ENCODE results near the gene DNM1L. TPM values are rescaled to one million over a fixed set of nuclear protein-coding genes. Genes with fewer than 3 reads are reported as not detected.
A peak's percentile ranks its signal among the peaks of the same experiment; 100 is the strongest.

DNM1L gene
- 100 to 1,000 TPM in 2 of 4 donors, 10 to 100 TPM in 2; 86.5 to 155 (median 109) TPM for polyA plus RNA-seq (ENCODE audit: insufficient read length in 4 of 4)

GRCh38 chr12:32679091-32679919 lies at the start of gene DNM1L:
DNM1L (plus strand) TSS chr12:32679301; CDS start chr12:32679364, 63 bp downstream.
- DNase-seq (ENCODE audit: low read depth in 4 of 4, low spot score in 2 of 4) = peak; percentile 86 to 94 (median 90)

DNA sequence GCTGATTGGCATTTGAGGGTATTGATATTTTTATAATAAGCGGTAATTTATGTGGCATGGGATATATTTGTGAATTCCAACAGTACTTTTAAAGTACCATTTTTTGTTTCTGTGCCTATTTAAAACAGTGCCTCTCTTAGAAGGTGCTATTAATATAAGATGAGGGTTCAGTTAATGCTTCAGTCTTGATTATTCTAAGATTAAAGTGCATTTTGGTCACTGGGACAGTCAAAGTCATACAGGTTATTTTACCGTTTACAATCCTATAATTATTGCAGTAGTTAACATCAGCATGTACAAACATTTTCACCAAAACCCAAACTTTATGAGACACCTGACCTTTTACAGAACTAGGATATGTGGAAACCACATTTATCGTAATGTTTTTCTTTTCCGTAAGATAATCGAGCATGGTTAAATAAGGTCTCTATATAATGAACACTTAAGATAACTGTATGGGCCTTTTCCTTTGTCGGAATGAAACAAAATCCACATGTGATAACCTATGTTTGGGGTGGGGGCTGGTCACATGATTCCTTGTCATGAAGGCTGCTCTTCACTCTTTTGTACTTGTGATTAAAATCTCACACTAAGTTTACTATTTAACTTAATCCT lies 37.7 kb upstream of the DNM1L start:
- no peak for DNase-seq (ENCODE audit: low read depth in 4 of 4, low spot score in 2 of 4)

- no peak for DNase-seq (ENCODE audit: low read depth in 4 of 4, low spot score in 2 of 4)
Observed at GRCh38 chr12:32644431-32644830, 34.7 kb upstream of the DNM1L start.

GRCh38 chr12:32647275-32647674 lies 31.8 kb upstream of the DNM1L start:
- no peak for DNase-seq (ENCODE audit: low read depth in 4 of 4, low spot score in 2 of 4)

DNA sequence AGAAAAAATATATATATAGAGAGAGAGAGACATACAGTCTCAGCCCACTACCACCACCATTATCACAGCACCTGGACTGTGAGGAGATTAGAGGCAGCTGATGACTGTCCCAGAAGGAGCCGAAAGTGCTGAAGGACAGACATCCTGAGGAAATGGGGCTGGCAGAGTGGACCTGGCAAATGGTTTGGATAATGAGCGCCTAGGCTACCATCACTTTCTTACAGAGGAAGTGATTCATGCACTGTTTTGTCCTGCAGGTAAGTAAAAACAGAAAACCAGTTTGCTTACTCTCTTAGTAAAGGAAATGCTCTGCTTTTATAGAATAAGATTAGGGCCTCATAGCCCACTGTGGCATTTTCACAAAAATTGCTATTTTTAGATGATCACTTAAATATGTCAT lies 28.6 kb upstream of the DNM1L start:
- no peak for DNase-seq (ENCODE audit: low read depth in 4 of 4, low spot score in 2 of 4)

GRCh38 chr12:32651151-32651955 lies 27.7 kb upstream of the DNM1L start:
- no peak for DNase-seq (ENCODE audit: low read depth in 4 of 4, low spot score in 2 of 4)

- no peak for DNase-seq (ENCODE audit: low read depth in 4 of 4, low spot score in 2 of 4)
Observed at GRCh38 chr12:32651956-32652210, 27.2 kb upstream of the DNM1L start.

DNA sequence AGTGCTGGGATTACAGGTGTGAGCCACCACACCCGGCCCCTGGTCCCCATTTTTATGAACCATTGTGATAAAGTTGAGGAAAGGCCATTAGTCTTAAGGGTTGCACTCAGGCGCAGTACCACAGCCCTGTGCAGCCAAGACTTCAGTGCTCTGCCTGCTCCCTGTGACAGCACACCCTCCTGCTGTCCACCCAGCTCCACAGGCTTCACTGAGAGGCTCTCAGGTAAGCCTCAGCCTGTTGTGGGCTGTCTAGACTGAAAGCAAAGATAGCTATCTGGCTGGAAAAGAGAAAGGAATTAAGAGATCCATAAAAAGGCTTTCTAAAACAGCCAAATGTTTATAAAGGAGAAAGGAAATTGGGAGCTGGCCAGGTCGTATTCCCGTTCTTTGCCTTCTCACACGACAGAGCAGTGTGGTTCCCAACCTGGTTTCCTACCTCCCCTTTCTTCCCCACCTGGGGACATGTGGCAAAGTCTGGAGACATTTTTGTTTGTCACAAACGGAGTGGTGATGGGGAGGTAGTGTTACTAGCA lies 19.1 kb upstream of the DNM1L start:
- no peak for DNase-seq (ENCODE audit: low read depth in 4 of 4, low spot score in 2 of 4)

DNA sequence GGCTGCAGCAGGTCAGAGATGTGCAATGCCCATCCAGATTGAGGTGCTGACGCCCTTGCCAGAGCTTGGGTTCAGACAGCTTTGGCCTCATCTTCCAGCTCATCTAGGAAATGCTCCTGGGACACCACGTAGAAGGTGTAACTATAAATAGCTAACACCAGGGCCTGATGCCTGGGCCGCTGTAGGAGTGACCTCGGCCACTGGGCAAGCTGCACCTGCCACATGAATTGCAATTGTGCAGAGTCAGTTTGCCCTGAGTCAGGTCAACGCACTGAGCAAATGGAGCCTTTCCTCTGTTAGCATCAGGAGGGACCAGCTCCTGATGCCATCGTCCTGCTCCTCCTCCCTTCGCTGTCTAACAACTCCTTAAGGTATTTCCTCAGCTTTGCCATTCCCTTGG lies 17.4 kb upstream of the DNM1L start:
- DNase-seq (ENCODE audit: low read depth in 4 of 4, low spot score in 2 of 4) = no peak

- no peak for DNase-seq (ENCODE audit: low read depth in 4 of 4, low spot score in 2 of 4)
Observed at GRCh38 chr12:32662665-32663064, 16.4 kb upstream of the DNM1L start.

- no peak for DNase-seq (ENCODE audit: low read depth in 4 of 4, low spot score in 2 of 4)
Observed at GRCh38 chr12:32666018-32666417, 13.1 kb upstream of the DNM1L start.

GRCh38 chr12:32669584-32669983 lies 9.5 kb upstream of the DNM1L start:
- no peak for DNase-seq (ENCODE audit: low read depth in 4 of 4, low spot score in 2 of 4)

GRCh38 chr12:32671930-32672780 lies 6.9 kb upstream of the DNM1L start:
- DNase-seq (ENCODE audit: low read depth in 4 of 4, low spot score in 2 of 4) = peak; percentile 15 to 44 (median 32)

GRCh38 chr12:32679920-32680237 lies 778 bp downstream of the DNM1L start:
- peak in 1 of 4 donors; percentile 41 for DNase-seq (ENCODE audit: low read depth in 4 of 4, low spot score in 2 of 4)

DNA sequence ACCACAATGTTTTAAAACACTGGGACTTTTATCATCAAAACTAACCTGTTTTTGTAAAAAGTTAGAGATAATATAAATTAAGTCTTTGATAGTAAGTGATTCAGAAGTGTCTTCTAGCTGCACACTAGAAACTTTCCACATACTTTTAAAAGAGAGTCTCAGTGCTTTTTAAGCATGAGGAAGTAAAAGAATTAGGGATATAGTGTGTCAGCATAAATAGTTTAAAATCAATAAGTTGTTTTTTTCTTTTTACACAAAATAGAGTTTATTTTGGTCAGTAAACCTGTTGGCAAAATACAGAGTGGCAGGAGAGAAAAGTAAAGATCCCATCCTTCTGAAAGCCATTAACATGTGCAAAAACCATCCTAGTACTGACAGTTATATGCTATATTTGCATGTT lies 1.7 kb downstream of the DNM1L start:
- DNase-seq (ENCODE audit: low read depth in 4 of 4, low spot score in 2 of 4) = no peak

DNA sequence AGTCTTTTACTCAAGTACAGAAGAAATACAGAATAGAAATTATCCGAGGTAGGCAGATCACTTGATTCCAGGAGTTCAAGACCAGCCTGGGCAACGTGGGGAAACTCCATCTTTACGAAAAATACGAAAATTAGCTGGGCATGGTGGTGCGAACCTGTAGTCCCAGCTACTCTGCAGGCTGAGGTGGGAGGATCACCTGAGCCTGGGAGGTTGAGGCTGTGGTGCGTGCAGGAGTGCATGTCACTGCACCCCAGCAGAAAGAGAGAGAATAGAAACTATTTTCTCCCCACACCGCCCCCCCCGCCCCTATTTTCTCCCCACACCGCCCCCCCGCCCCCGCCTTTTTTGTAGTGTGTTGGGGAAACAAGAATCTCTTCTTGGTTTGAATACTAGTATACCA lies 2.2 kb downstream of the DNM1L start:
- DNase-seq (ENCODE audit: low read depth in 4 of 4, low spot score in 2 of 4) = no peak

GRCh38 chr12:32686340-32686739 lies 7.2 kb downstream of the DNM1L start:
- no peak for DNase-seq (ENCODE audit: low read depth in 4 of 4, low spot score in 2 of 4)

DNA sequence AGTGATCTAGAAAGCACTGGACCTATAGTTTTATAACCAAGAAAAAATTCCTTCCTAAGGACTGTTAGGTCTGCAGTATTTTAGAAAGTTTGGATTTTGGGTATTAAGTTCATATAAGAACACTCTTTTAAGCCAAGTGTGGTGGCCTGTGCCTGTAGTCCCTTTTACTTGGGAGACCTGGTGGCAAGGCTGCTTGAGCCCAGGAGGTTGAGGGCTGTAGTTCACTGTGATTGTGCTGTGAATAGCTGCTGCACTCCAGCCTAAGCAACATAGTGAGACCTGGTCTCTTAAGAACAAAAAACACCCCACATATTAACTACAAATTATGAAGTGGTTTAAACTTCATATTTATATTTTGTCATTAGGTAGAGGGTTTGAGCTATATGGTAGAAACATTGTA lies 9.7 kb downstream of the DNM1L start:
- DNase-seq (ENCODE audit: low read depth in 4 of 4, low spot score in 2 of 4) = no peak

GRCh38 chr12:32690927-32691326 lies 11.8 kb downstream of the DNM1L start:
- no peak for DNase-seq (ENCODE audit: low read depth in 4 of 4, low spot score in 2 of 4)

- DNase-seq (ENCODE audit: low read depth in 4 of 4, low spot score in 2 of 4) = no peak
Observed at GRCh38 chr12:32692358-32692757, 13.3 kb downstream of the DNM1L start.

- DNase-seq (ENCODE audit: low read depth in 4 of 4, low spot score in 2 of 4) = no peak
Observed at GRCh38 chr12:32693036-32693435, 13.9 kb downstream of the DNM1L start.

Measured in left renal cortex interstitium (tissue), 4 donors.